Activated CD4-positive, alpha-beta T cell treated with anti-CD3 and anti-CD28 coated beads, Interleukin-2, amount 10 ng/mL, durations not matched to agents 24 days and 14 days (primary cell): ENCODE measurements around the gene SGCD. TPM values are rescaled to one million over a fixed set of nuclear protein-coding genes. Genes with fewer than 3 reads are reported as not detected.

Experiments used
- DNase-seq: peaks from one replicate; pipeline ENCODE4 v3.0.0; 2022
- H3K27ac Mint-ChIP-seq: one replicate; pipeline ENCODE4 v1.8.0; 2022; ENCODE audit warnings: mild to moderate bottlenecking, mixed read lengths
- H3K27me3 Mint-ChIP-seq: one replicate; pipeline ENCODE4 v1.8.0; 2022; ENCODE audit warnings: mixed read lengths
- H3K36me3 Mint-ChIP-seq: one replicate; pipeline ENCODE4 v1.8.0; 2022; ENCODE audit warnings: low read depth, mild to moderate bottlenecking, mixed read lengths
- H3K4me1 Mint-ChIP-seq: one replicate; pipeline ENCODE4 v1.8.0; 2021; ENCODE audit warnings: mixed read lengths
- H3K4me3 Mint-ChIP-seq: one replicate; pipeline ENCODE4 v1.8.0; 2022; ENCODE audit warnings: mild to moderate bottlenecking, moderate library complexity, mixed read lengths
- H3K9me3 Mint-ChIP-seq: one replicate; pipeline ENCODE4 v1.8.0; 2021; ENCODE audit warnings: mixed read lengths
- intact Hi-C: fragments of 100-400 bp; cut with micrococcal nuclease; formaldehyde crosslinking; loops from one replicate; pipeline ENCODE4 v1.15.1; 2023
- total RNA-seq: library from RNA; stranded (reverse); gene quantifications from 2 replicates; pipeline ENCODE4 v1.2.3, GENCODE V29; 2022

SGCD gene
- total RNA-seq, 1 donor from 2014 or later = not detected

DNA sequence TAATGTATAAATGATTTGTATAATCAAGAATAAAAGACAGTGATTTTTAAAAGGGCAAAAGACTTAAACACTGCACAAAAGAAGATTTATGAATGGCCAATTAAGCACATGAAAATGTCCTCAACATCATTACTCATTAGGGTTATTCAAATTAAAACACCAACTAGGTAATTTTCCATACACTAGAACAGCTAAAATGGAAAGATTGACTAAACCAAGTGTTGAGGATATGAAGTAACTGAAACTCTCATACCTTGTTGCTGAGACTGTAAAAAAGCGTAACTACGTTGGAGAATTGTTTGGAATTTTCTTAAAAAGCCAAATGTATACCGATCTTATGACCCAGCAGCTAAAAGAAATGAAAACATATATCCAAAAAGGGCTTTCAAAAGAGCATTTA is 144.9 kb downstream of the SGCD start:
- DNase-seq = no peak
- Mint-ChIP-seq H3K27ac (peak overlapping the region; percentile 56), H3K4me1 (no peaks in the 10 kb centered on the region), H3K9me3 (no peaks in the 10 kb centered on the region), H3K4me3 (no peak overlapping the region), H3K36me3 (no peaks in the 10 kb centered on the region), H3K27me3 (no peaks in the 10 kb centered on the region)
- intact Hi-C loops = no loop called here

- no peak overlapping the region for H3K27ac Mint-ChIP-seq
- intact Hi-C loops = no loop called here
- no peak for DNase-seq
These were observed 146.4 kb downstream of the SGCD start for GRCh38 chr5:156473269-156473908.

GRCh38 chr5:156474251-156474650 is 147.3 kb downstream of the SGCD start:
- Mint-ChIP-seq H3K36me3 (no peaks in the 10 kb centered on the region), H3K9me3 (no peaks in the 10 kb centered on the region), H3K4me3 (no peak overlapping the region), H3K4me1 (no peaks in the 10 kb centered on the region), H3K27ac (no peak overlapping the region), H3K27me3 (peaks cover 1% of the 10 kb centered on the region)
- intact Hi-C loops = no loop called here
- no peak for DNase-seq

More at GRCh38 chr5:156473269-156473908, 146.4 kb downstream of the SGCD start:
- H3K36me3 Mint-ChIP-seq = no peaks in the 10 kb centered on the region
- peaks cover 1% of the 10 kb centered on the region for H3K27me3 Mint-ChIP-seq
- H3K4me1 Mint-ChIP-seq = no peaks in the 10 kb centered on the region
- H3K4me3 Mint-ChIP-seq = no peak overlapping the region
- no peaks in the 10 kb centered on the region for H3K9me3 Mint-ChIP-seq

GRCh38 chr5:156475182-156476157 is 148.5 kb downstream of the SGCD start:
- Mint-ChIP-seq H3K27me3 (peaks cover 1% of the 10 kb centered on the region), H3K4me3 (no peak overlapping the region), H3K27ac (no peak overlapping the region), H3K36me3 (no peaks in the 10 kb centered on the region), H3K9me3 (no peaks in the 10 kb centered on the region), H3K4me1 (no peaks in the 10 kb centered on the region)
- DNase-seq = no peak
- intact Hi-C loops = no loop called here

DNA sequence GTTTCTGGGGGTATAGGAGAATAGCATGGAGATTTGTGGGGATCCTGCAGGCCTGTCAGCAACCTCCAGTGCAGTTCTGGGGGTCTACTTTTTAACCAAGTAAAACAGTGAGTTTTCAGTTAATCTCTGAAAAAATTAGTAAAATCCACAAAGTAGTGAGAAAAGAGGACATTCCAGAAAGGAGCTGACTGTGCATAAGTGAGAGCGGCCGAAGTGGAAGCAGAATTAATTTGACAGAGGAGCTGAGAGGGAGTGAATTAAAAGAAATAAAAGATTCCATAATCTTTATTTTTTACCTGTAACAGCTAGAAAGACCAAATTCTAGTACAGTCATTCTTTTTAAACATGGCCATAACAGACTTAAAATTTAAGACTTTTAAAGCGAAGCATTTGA is 149.2 kb downstream of the SGCD start:
- no peak for DNase-seq
- Mint-ChIP-seq H3K36me3 (no peaks in the 10 kb centered on the region), H3K9me3 (peaks cover 5% of the 10 kb centered on the region), H3K4me3 (no peak overlapping the region), H3K27ac (no peak overlapping the region), H3K27me3 (peaks cover 1% of the 10 kb centered on the region), H3K4me1 (no peaks in the 10 kb centered on the region)
- intact Hi-C loops = no loop called here

- Mint-ChIP-seq H3K4me1 (no peaks in the 10 kb centered on the region), H3K36me3 (no peaks in the 10 kb centered on the region), H3K4me3 (no peak overlapping the region), H3K9me3 (peaks cover 6% of the 10 kb centered on the region), H3K27me3 (peaks cover 1% of the 10 kb centered on the region), H3K27ac (no peak overlapping the region)
- intact Hi-C loops = no loop called here
- no peak for DNase-seq
These were observed 149.7 kb downstream of the SGCD start for GRCh38 chr5:156476678-156477077.

DNA sequence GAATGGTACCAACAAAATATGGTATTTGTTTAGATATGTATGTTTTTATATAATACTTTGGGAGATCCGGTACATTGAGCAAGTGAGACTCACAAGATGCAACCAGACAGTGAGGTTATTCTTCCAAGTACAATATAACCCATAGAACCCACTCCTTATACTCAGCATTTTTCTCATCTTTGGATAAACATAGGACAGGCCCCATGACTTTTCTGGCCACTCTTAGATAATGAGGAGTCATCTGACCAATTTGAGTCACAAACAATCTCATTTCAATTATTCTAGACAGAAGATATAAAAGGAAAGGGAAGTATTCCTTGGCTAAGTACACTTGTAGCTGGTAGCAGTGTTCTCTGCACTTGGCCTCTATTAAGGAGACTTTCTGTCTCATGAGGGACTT is 150.2 kb downstream of the SGCD start:
- Mint-ChIP-seq H3K9me3 (peaks cover 6% of the 10 kb centered on the region), H3K4me1 (no peaks in the 10 kb centered on the region), H3K4me3 (no peak overlapping the region), H3K27me3 (peaks cover 1% of the 10 kb centered on the region), H3K27ac (no peak overlapping the region), H3K36me3 (no peaks in the 10 kb centered on the region)
- intact Hi-C loops = no loop called here
- no peak for DNase-seq

DNA sequence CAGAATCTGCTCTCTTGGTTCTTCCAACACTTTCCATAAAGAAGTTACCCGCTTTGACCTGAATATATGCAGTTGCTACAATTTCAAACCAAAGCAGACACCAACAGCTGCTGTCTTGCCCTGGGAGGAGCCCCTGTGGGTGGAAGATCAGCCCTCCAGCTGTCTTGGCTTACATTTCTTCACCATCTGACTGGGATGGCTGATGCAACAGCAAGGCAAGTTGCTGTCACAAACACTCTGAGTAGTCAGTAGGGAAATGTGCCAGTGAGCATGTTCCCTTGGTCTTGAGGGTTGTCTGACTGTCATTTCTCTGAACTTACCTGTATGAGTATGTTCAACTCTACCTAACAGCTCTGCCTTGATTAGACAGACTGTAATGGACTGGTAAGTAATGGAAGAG is 152.9 kb downstream of the SGCD start:
- no peak for DNase-seq
- Mint-ChIP-seq H3K27me3 (peaks cover 1% of the 10 kb centered on the region), H3K4me1 (no peaks in the 10 kb centered on the region), H3K4me3 (no peak overlapping the region), H3K36me3 (no peaks in the 10 kb centered on the region), H3K9me3 (peaks cover 6% of the 10 kb centered on the region), H3K27ac (no peak overlapping the region)
- intact Hi-C loops = no loop called here

- no peaks in the 10 kb centered on the region for H3K36me3 Mint-ChIP-seq
- H3K9me3 Mint-ChIP-seq = peaks cover 7% of the 10 kb centered on the region
- no peak overlapping the region for H3K27ac Mint-ChIP-seq
- intact Hi-C loops = no loop called here
- no peak for DNase-seq
- H3K4me3 Mint-ChIP-seq = no peak overlapping the region
- H3K27me3 Mint-ChIP-seq = peaks cover 1% of the 10 kb centered on the region
- H3K4me1 Mint-ChIP-seq = no peaks in the 10 kb centered on the region
These were observed 154.8 kb downstream of the SGCD start for GRCh38 chr5:156481741-156482140.

GRCh38 chr5:156482818-156483217 is 155.9 kb downstream of the SGCD start:
- intact Hi-C loops = no loop called here
- Mint-ChIP-seq H3K4me3 (no peak overlapping the region), H3K36me3 (no peaks in the 10 kb centered on the region)

GRCh38 chr5:156486394-156487238 is 159.7 kb downstream of the SGCD start:
- Mint-ChIP-seq H3K36me3 (no peaks in the 10 kb centered on the region), H3K4me1 (no peaks in the 10 kb centered on the region), H3K27me3 (no peaks in the 10 kb centered on the region), H3K9me3 (peaks cover 13% of the 10 kb centered on the region), H3K27ac (no peak overlapping the region), H3K4me3 (no peak overlapping the region)
- no peak for DNase-seq
- intact Hi-C loops = no loop called here

More at GRCh38 chr5:156482818-156483217, 155.9 kb downstream of the SGCD start:
- peaks cover under 1% of the 10 kb centered on the region for H3K27me3 Mint-ChIP-seq
- no peaks in the 10 kb centered on the region for H3K4me1 Mint-ChIP-seq
- DNase-seq = no peak
- H3K9me3 Mint-ChIP-seq = peaks cover 12% of the 10 kb centered on the region
- H3K27ac Mint-ChIP-seq = no peak overlapping the region

DNA sequence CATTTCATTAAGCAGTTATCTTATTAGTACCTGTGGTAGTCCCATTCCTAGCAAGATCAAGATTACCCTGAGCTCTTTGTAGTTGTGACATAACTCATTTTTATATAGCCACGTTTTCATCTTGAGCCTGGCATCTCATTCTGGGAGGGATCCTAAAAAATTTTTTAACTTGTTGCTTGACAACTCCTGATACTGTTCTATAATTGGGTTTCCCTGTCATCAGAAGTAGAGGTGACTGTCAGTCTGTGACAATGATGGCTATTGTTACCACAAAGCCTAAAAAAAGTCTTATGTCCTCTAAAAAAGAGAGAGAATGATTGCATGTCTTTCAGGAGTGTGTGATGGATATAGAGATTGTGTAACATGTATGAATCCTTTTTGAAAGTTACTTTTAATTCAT is 164.8 kb downstream of the SGCD start:
- intact Hi-C loops = no loop called here
- Mint-ChIP-seq H3K4me1 (no peaks in the 10 kb centered on the region), H3K27me3 (no peaks in the 10 kb centered on the region), H3K27ac (no peak overlapping the region), H3K9me3 (peaks cover 12% of the 10 kb centered on the region), H3K4me3 (no peak overlapping the region), H3K36me3 (no peaks in the 10 kb centered on the region)
- no peak for DNase-seq

DNA sequence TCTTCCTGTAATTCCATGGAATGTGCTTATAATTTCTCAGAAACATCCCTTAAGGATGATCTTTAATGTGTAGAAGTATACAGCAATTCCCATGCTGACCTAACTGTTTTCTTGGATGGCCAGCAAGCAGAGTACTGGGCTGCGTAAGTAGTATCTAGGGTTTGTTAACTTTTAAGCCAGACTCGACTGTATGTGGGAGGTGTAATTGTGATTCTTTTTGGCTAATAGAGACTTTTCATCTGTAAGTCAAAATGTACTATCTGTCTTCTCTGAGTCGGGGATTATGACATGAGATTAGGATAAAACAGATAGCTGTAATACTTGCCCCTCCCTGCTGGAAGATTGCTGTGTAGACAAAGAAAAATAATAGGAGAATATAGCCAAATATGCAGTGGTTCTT is 169.3 kb downstream of the SGCD start:
- no peaks in the 10 kb centered on the region for H3K36me3 Mint-ChIP-seq
- intact Hi-C loops = no loop called here
- no peak for DNase-seq
- peaks cover 3% of the 10 kb centered on the region for H3K27me3 Mint-ChIP-seq
- H3K27ac Mint-ChIP-seq = no peak overlapping the region
- no peaks in the 10 kb centered on the region for H3K4me1 Mint-ChIP-seq
- no peaks in the 10 kb centered on the region for H3K9me3 Mint-ChIP-seq
- H3K4me3 Mint-ChIP-seq = no peak overlapping the region

DNA sequence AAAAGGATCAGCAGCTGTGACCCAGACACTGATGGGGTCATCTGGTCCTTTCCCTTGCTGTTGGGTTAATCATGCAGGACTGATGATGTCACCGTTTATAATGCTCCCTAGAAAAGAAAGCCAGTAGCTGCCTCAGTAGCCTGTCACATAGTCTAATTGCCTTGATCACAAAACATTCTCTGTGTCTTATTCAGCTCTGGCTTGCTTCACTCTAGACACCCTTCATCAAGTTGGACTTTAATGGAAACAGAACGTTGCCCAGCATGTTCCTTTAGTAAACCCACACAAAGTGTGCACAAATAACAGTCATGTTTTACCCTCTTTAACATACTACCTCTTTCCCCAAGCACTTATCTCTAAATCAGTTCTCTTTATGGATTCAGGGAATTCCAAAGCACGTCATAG is 170.8 kb downstream of the SGCD start:
- Mint-ChIP-seq H3K27ac (no peak overlapping the region), H3K27me3 (peaks cover 3% of the 10 kb centered on the region), H3K36me3 (no peaks in the 10 kb centered on the region), H3K4me1 (no peaks in the 10 kb centered on the region), H3K9me3 (no peaks in the 10 kb centered on the region), H3K4me3 (no peak overlapping the region)
- intact Hi-C loops = no loop called here
- DNase-seq = no peak
